Kidney (tissue), 14 donors: ENCODE data around the gene SBF1. TPM values are rescaled to one million over a fixed set of nuclear protein-coding genes. Genes with fewer than 3 reads are reported as not detected.

ENCODE experiments used
- DNase-seq, 5 donors: peaks; one replicate each; pipeline ENCODE4 v3.0.0-alpha.2; 2013 to 2020
- FAIRE-seq: peaks from 2 replicates; lab custom pipeline; 2012; peaks lifted over from hg19 to GRCh38; lab: Jason Lieb, UNC
- H3K27ac ChIP-seq, 2 donors: one replicate each; pipeline ENCODE4 v1.7.0; 2013; ENCODE audit warnings: low read depth in 2 of 2, low read length in 2 of 2, inconsistent platforms in 1 of 2
- H3K27me3 ChIP-seq: one replicate; pipeline ENCODE4 v1.7.1; 2013; ENCODE audit warnings: low read length, inconsistent platforms; ENCODE audit not compliant: control insufficient read depth, insufficient read depth
- H3K36me3 ChIP-seq, 3 donors: one replicate each; pipeline versions ENCODE4 v1.7.0 to v1.7.1; 2013; ENCODE audit warnings: low read length in 3 of 3, control low read depth in 1 of 3, inconsistent platforms in 1 of 3; ENCODE audit not compliant: insufficient read depth in 3 of 3, control insufficient read depth in 2 of 3
- H3K4me1 ChIP-seq, 3 donors: one replicate each; pipeline versions ENCODE4 v1.7.0 to v1.7.1; 2013; ENCODE audit warnings: low read length in 3 of 3, inconsistent platforms in 1 of 3, low read depth in 1 of 3; ENCODE audit not compliant: control insufficient read depth in 2 of 3, insufficient read depth in 2 of 3
- H3K4me3 ChIP-seq, 3 donors: one replicate each; pipeline versions ENCODE4 v1.7.0 to v1.8.1; 2013; ENCODE audit warnings: low read length in 3 of 3, control low read depth in 1 of 3, inconsistent platforms in 1 of 3
- H3K9ac ChIP-seq, 3 donors: one replicate each; pipeline versions ENCODE4 v1.7.0 to v1.7.1; 2013; ENCODE audit warnings: low read length in 3 of 3, control low read depth in 1 of 3, inconsistent platforms in 1 of 3
- H3K9me3 ChIP-seq, 3 donors: one replicate each; pipeline versions ENCODE4 v1.7.0 to v1.7.1; 2013; ENCODE audit warnings: low read length in 3 of 3, control low read depth in 1 of 3, inconsistent platforms in 1 of 3; ENCODE audit not compliant: control insufficient read depth in 2 of 3, insufficient read depth in 1 of 3
- CTCF ChIP-seq: IDR thresholded peaks from 3 replicates; pipeline ENCODE4 v1.5.1; 2012; ENCODE audit warnings: mild to moderate bottlenecking, moderate library complexity, borderline replicate concordance; ENCODE audit not compliant: insufficient read depth; ENCODE audit errors: extremely low read depth
- intact Hi-C: fragments of 100-400 bp; cut with DNase I; formaldehyde crosslinking; loops from one replicate; pipeline ENCODE4 v1.11.1; 2022
- polyA plus RNA-seq: library from polyadenylated mRNA; stranded (reverse); fragments of 350-450 nt; fragmentation: Illumina TruSeq; extraction: RNeasy Lipid Tissue Mini Kit (QIAGEN cat#74804); gene quantifications from one replicate; pipeline ENCODE4 v1.2.3, GENCODE V29; 2014; ENCODE audit warnings: low read depth, low replicate concordance; ENCODE audit not compliant: insufficient read depth
- total RNA-seq: library from RNA; stranded (reverse); fragmentation: NEBNext Ultra II Directional; extraction: Animal tissue kit (Norgen Biotek cat#: 25700); gene quantifications from one replicate; pipeline ENCODE4 v1.2.1, GENCODE V29; 2021
- donor health status: control.
- donor health status: control.
- donor health status: control.
- donor health status: control.
- donor health status: control.
- donor health status: DM: yes; HTN: yes; CAD: no.
- donor health status: Normal renal cell carcinoma (clear cell type).

SBF1 gene
- total and polyA plus RNA-seq, 2 donors from 2014 or later, result 18.1 to 73.9 TPM

- intact Hi-C loops, result no loop called here
- Histone ChIP-seq H3K4me1 (peaks cover 0 to 10% (median 0%) of the 10 kb centered on the region in 3 donors), H3K9me3 (no peaks in the 10 kb centered on the region), H3K36me3 (no peaks in the 10 kb centered on the region), H3K27me3 (peaks cover 8% of the 10 kb centered on the region), H3K9ac (peak overlapping the region in 1 of 3 donors; percentile 34), H3K27ac (peak overlapping the region; percentile 28 to 32), H3K4me3 (peak overlapping the region in 2 of 3 donors; percentile 42 to 59)
- FAIRE-seq (no peak), DNase-seq (peak; percentile 61 to 80 (median 76))
- TF ChIP-seq CTCF, result no peak
These were observed 9.4 kb upstream of the SBF1 start for GRCh38 chr22:50483977-50484853.

GRCh38 chr22:50483556-50483955 is 8.7 kb upstream of the SBF1 start:
- Histone ChIP-seq H3K36me3 (no peaks in the 10 kb centered on the region), H3K9ac (peak overlapping the region in 1 of 3 donors; percentile 34), H3K9me3 (no peaks in the 10 kb centered on the region), H3K27ac (peak overlapping the region in 1 of 2 donors; percentile 32), H3K27me3 (peaks cover 8% of the 10 kb centered on the region), H3K4me3 (peak overlapping the region in 2 of 3 donors; percentile 42 to 59), H3K4me1 (peaks cover 0 to 10% (median 0%) of the 10 kb centered on the region in 3 donors)
- no peak for DNase-seq
- TF ChIP-seq CTCF, result no peak
- intact Hi-C loops, result no loop called here
- FAIRE-seq, result no peak

GRCh38 chr22:50483106-50483505 is 8.3 kb upstream of the SBF1 start:
- peak overlapping the region in 1 of 2 donors; percentile 32 for H3K27ac ChIP-seq
- no peak for DNase-seq
- no peaks in the 10 kb centered on the region for H3K9me3 ChIP-seq
- FAIRE-seq, result no peak
- H3K36me3 ChIP-seq, result no peaks in the 10 kb centered on the region
- peaks cover 0 to 10% (median 0%) of the 10 kb centered on the region in 3 donors for H3K4me1 ChIP-seq
- H3K9ac ChIP-seq, result peak overlapping the region in 1 of 3 donors; percentile 34
- H3K27me3 ChIP-seq, result peaks cover 8% of the 10 kb centered on the region
- intact Hi-C loops, result no loop called here
- peak overlapping the region in 2 of 3 donors; percentile 4 to 59 for H3K4me3 ChIP-seq
- TF ChIP-seq CTCF, result no peak
